ENCODE results near the gene KDR. TPM values are rescaled to one million over a fixed set of nuclear protein-coding genes. Genes with fewer than 3 reads are reported as not detected.
A peak's percentile ranks its signal among the peaks of the same experiment; 100 is the strongest.

The KDR gene
- polyA plus RNA-seq, 1 experiment: not detected

DNA sequence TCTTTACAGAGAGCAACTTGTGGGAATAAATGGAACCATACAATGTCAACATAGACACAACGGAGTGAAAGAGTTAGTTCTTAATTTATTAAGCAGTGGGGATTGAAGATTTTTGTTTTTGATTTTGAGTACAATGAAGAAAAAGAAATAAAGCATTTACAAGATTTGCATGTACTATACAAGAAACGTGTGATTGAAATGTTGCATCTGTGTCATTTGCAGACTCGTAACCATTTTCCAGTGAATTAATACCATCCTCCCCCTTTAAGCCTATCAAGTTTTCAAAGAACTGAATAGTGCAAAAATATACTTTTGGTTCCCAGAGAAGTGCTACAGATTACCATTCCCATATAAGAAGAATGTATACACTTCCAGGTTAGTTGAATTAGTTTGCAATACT is 8.6 kb upstream of the KDR start:
- H3K27me3 ChIP-seq (ENCODE audit: control insufficient read depth, insufficient read depth, low read length): no peaks in the 10 kb centered on the region; the same call in 1 of the 2 replicates
- CTCF ChIA-PET: no interaction called here

DNA sequence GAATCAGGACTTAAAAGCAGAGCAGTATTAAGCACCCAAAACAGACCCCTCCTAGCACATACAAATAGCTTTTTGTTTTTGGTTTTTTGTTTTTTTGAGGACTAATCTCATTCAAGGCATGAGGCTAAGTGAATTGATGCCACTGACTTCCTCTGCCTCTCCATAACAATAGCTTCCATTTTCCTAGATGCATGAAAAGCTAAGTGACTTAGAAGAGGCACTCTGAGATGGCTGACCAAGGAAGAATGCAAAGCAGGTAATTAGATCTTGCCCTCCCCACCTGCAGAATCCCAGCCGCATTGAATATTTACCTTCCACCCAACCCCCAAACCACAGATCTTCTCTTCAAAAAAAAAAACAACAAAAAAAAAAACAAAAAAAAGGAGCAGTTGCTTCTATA is 7.4 kb upstream of the KDR start:
- no peaks in the 10 kb centered on the region for H3K36me3 ChIP-seq (ENCODE audit: control insufficient read depth, insufficient read depth, low read length)
- DNase-seq (ENCODE audit: low read depth): no peak
- H3K27me3 ChIP-seq (ENCODE audit: control insufficient read depth, insufficient read depth, low read length): no peaks in the 10 kb centered on the region; the same call in 1 of the 2 replicates
- TF ChIP-seq, protein P1, sequence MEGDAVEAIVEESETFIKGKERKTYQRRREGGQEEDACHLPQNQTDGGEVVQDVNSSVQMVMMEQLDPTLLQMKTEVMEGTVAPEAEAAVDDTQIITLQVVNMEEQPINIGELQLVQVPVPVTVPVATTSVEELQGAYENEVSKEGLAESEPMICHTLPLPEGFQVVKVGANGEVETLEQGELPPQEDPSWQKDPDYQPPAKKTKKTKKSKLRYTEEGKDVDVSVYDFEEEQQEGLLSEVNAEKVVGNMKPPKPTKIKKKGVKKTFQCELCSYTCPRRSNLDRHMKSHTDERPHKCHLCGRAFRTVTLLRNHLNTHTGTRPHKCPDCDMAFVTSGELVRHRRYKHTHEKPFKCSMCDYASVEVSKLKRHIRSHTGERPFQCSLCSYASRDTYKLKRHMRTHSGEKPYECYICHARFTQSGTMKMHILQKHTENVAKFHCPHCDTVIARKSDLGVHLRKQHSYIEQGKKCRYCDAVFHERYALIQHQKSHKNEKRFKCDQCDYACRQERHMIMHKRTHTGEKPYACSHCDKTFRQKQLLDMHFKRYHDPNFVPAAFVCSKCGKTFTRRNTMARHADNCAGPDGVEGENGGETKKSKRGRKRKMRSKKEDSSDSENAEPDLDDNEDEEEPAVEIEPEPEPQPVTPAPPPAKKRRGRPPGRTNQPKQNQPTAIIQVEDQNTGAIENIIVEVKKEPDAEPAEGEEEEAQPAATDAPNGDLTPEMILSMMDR (IDR thresholded peaks at IDR 0.05; ENCODE audit: insufficient read depth, low read depth, low read length): no peak
- no peak overlapping the region for H3K4me3 ChIP-seq (ENCODE audit: low read depth, low read length)
- ChIA-PET CTCF (interaction anchor here (1.5 kb wide), 1 partner anchor 9 kb away, joined by 4 read pairs; no protein-coding TSS in a partner anchor), POLR2A (no interaction called here)

More for the DNA sequence above, 8.6 kb upstream of the KDR start:
- Histone ChIP-seq H3K4me3 (ENCODE audit: low read depth, low read length) (no peak overlapping the region), H3K36me3 (ENCODE audit: control insufficient read depth, insufficient read depth, low read length) (no peaks in the 10 kb centered on the region)
- POLR2A ChIA-PET: no interaction called here
- TF ChIP-seq, protein P1 (IDR thresholded peaks at IDR 0.05; ENCODE audit: insufficient read depth, low read depth, low read length): no peak
- no peak for DNase-seq (ENCODE audit: low read depth)

DNA sequence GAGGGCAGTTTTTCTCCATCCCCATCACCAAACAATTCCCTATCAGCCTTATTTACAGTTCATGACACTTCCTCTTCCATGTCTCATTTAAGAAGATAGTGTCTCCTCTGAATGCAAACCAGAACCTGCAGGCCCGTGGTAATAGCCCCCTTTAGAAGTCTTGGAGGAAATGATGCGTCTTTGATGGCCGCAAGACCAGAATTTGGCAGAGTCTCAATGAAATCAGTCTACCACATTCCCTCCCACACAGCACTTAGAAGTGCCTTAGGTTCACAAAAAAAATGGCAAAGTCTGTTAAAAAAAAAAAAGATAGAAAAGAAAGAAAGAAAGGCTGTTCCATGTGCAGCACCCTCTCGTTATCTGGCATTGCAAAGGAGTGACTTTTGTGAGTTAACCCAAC is 2.1 kb upstream of the KDR start:
- Histone ChIP-seq H3K27me3 (ENCODE audit: control insufficient read depth, insufficient read depth, low read length) (peaks cover 20% of the 10 kb centered on the region), H3K4me3 (ENCODE audit: low read depth, low read length) (no peak overlapping the region), H3K36me3 (ENCODE audit: control insufficient read depth, insufficient read depth, low read length) (no peaks in the 10 kb centered on the region)
- TF ChIP-seq, protein P1 (IDR thresholded peaks at IDR 0.05; ENCODE audit: insufficient read depth, low read depth, low read length): no peak
- CTCF ChIA-PET: no interaction called here
- POLR2A ChIA-PET: no interaction called here
- DNase-seq (ENCODE audit: low read depth): no peak

DNA sequence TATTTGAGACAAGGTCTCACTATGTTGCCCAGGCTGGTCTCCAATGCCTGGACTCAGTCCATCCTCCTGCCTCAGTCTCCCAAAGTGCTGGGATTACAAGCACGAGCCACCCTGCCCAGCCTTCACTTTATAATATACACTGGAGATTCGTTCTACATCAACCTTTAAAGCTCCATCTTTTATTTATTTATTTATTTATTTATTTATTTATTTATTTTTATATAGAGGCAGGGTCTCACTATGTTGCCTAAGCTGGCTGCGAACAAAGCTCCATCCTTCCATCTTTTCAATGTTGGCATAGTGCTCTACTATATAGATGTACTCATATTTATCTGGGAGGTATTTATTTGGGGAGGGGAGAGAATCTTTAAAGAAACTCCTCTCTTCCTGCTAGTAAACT is 1.7 kb upstream of the KDR start:
- TF ChIP-seq, protein P1 (IDR thresholded peaks at IDR 0.05; ENCODE audit: insufficient read depth, low read depth, low read length): no peak
- Histone ChIP-seq H3K36me3 (ENCODE audit: control insufficient read depth, insufficient read depth, low read length) (no peaks in the 10 kb centered on the region), H3K4me3 (ENCODE audit: low read depth, low read length) (no peak overlapping the region), H3K27me3 (ENCODE audit: control insufficient read depth, insufficient read depth, low read length) (peaks cover 20% of the 10 kb centered on the region)
- no peak for DNase-seq (ENCODE audit: low read depth)
- ChIA-PET CTCF (no interaction called here), POLR2A (no interaction called here)

DNA sequence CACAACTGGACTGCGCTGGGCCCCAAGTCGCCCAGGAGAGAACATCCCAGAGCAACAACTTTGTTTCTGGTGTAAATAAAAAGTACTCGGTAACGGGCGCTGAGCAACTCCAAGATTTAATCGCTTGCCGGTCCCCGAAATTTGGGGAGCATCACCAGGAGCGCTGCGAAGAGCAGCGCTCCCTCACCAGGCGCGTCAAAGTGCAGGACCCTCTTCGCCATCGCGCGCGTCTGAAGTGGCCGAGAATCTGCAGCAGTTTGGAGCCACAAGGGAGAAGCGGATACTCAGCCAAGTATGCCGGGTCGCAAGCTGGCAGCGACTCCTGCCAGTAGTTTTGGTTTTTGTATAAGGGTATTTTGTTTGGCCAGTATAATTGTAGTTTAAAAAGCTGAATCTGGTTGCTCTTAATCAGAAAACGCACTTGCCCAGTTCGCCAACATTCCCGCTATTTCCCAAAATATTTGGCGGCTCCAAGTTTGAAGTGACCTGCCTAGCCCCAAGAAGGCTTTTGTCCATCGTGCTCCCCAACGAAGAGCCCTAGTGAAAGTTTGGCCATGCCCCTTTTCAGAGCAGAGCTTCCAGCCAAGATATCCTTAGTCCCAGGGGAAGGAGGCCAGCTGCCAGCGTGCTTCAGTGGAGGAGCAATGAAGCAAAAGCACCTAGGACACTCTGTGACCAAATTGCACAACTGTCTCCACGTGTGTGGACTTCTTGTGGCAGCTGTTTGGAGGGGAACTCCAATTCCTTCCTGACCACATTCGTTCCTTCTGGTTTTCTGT is 557 bp upstream of the KDR start:
- peaks cover 20% of the 10 kb centered on the region for H3K27me3 ChIP-seq (ENCODE audit: control insufficient read depth, insufficient read depth, low read length)
- no peaks in the 10 kb centered on the region for H3K36me3 ChIP-seq (ENCODE audit: control insufficient read depth, insufficient read depth, low read length)
- ChIA-PET POLR2A (no interaction called here), CTCF (no interaction called here)
- TF ChIP-seq, protein P1 (IDR thresholded peaks at IDR 0.05; ENCODE audit: insufficient read depth, low read depth, low read length): no peak
- peak overlapping the region; percentile 35 for H3K4me3 ChIP-seq (ENCODE audit: low read depth, low read length)
- no peak for DNase-seq (ENCODE audit: low read depth)

Data from BJ (cell line).